HG02973 (cell line): Measurements from ENCODE around the gene SLC25A40.
"Not testable (repeated sequence)": the region's sequence is repeated elsewhere in the genome, so short reads cannot be mapped to it uniquely, and the experiment has no call there.

Experiments used
- ATAC-seq: cut with Tn5 transposase; IDR thresholded peaks from one replicate; pipeline ENCODE4 v1.9.1; 2021; ENCODE audit warnings: moderate library complexity; ENCODE audit not compliant: unreplicated experiment

SLC25A40 gene

DNA sequence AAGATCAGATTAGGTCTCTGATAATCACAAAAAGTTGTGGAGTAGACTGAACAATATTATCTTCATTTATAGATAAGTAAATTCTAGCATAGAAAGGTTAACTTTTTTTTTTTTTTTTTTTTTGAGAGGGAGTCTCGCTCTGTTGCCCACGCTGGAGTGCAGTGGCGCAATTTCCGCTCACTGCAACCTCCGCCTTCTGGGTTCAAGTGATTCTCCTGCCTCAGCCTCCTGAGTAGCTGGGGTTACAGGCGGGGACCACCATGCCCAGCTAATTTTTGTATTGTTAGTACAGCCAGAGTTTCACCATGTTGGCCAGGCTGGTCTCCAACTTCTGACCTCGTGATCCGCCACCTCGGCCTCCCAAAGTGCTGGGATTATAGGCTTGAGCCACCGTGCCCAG is 2.8 kb downstream of the SLC25A40 start:
- ATAC-seq = not testable (repeated sequence)

DNA sequence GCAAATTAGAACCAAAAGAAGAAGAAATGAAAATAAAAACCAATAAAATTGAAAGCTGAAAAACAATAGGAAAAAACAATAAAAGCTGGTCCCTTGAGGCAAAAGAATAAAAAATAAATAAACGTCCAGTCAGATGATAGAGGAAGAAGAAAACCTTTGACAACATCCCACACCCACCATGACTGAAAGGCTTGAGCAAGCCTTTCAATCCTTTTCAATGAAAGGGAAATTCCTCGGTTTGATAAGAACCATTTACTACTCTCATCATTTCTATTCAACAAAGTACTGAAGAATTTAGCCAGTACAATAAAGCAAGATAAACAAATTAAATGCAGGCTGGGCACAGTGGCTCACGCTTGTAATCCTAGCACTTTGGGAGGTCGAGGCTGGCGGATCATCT is 3.8 kb downstream of the SLC25A40 start:
- no peak for ATAC-seq

DNA sequence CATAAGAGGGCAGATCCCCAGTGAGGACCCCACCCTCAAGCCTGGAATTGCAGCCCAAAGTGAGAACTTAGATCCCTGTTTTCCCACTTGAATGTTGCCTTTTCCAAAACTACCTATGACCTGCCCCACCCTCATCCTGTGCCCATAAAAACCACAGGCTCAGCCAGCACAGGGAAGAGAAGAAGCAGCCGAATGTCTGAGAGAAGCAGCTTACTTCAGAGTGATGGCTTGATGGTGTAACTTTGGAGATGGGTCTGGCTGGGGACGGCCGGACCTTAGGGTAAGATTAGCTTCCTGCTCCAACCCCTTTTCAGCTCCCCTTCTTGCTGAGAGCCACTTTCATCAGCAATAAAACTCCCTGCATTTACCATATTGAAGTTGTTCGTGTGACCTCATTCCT is 5.7 kb downstream of the SLC25A40 start:
- ATAC-seq = no peak

DNA sequence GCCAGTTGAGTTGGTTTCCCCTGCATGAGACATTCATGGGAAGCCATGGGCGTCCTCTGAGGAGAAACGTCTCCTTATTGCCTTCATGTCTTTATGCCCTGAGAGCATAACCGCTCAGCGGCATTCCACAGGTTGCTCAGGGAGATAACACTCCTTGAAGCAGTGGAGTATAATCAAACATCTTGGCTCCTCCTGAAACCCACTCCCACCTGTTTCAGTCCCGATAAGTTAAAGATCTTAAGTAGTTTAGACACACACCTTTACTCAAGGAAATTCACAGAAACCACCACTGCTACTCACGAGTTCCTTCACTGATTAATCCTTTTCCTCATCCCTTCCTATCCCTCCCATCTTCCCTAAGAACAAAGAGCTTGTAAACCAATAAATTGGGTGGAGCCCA is 9.6 kb downstream of the SLC25A40 start:
- ATAC-seq = not testable (repeated sequence)

DNA sequence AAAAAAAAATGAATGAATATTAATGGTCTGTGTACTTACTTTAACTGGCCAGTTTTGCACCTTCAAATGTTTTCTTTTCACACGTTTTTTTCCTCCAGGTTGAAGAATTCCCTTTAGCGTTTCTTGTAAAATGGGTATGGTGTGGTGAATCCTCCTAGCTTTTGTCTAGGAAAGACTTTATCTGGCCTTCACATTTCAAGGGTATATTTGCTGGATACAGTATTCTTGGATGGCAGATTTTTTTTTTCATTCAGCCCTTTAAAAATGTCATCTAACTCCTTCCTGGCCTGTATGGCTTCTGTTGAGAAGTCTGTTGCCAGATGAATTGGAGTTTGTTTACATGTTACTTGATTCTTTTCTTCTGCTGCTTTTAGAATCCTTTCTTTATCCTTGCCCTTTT is 10.1 kb downstream of the SLC25A40 start:
- ATAC-seq = no peak

DNA sequence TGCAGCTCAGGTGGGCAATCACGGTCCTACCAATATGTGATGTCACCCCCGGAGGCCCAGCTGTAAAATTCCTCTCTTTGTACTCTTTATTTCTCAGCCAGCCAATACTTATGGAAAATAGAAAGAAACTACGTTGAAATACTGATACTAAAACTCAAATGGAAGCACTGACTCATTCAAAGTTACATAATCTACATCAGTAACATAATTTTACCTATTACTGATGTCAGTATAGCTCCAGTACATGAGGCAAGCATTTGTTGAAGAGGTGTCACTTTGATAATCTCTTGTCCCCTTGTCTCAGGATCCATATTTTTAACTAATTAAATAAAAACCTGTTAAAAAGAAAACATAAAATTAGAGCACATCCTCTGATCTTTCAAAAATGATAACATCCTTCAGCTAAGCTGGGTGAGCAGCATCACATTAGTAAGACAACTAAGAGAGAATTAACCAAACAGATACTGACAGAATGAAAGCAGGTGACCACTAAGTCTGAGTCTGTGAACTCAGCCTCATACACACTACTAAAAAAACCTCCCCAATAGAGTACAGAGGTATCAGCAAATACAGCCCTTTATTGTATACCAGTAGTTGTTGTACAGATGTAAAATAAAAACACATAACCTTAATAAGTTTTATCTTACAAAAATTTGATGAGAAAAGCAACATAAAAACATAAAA is 17.6 kb downstream of the SLC25A40 start:
- ATAC-seq = no peak

DNA sequence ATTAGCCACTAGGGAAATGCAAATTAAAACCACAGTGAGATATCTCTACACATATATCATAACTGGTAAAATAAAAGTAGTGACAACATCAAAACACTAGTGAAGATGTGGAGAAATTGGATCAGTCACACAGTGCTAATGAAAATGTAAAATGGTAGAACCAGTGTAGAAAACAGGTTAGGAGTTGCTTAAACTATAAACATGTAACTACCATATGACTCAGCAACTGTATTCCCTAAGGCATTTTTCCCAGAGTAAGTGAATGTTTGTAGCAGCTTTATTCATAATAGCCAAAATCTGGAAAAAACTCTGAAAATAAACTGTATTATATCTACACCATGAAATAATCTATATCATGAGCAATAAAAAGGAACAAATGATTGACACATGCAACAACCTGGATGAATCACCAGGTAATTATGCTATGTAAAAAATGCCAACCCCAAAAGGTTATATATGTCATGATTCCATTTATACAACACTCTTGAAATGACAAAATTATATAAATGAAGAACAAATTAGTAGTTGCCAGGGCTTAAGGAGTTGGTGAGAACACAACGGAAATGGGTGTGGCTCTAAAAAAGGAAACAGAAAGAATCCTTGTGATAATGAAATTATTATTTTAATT is 22.8 kb downstream of the SLC25A40 start:
- ATAC-seq = no peak

DNA sequence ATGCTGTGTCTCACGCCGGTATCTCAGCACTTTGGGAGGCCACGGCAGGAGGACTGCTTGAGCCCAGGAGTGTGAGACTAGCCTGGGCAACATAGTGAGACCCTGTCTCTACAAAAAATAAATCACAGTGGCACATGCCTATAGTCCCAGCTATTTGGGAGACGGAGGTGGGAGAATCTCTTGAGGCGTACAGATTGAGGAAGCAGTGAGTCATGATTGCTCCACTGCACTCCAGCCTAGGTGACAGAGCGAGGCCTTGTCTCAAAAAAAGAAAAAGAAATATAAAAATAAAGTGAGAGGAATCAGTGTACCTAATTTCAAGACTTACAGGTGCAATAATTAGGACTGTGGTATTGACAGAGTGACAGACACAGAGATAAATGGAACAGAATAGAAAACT is 23.9 kb downstream of the SLC25A40 start:
- ATAC-seq = no peak

DNA sequence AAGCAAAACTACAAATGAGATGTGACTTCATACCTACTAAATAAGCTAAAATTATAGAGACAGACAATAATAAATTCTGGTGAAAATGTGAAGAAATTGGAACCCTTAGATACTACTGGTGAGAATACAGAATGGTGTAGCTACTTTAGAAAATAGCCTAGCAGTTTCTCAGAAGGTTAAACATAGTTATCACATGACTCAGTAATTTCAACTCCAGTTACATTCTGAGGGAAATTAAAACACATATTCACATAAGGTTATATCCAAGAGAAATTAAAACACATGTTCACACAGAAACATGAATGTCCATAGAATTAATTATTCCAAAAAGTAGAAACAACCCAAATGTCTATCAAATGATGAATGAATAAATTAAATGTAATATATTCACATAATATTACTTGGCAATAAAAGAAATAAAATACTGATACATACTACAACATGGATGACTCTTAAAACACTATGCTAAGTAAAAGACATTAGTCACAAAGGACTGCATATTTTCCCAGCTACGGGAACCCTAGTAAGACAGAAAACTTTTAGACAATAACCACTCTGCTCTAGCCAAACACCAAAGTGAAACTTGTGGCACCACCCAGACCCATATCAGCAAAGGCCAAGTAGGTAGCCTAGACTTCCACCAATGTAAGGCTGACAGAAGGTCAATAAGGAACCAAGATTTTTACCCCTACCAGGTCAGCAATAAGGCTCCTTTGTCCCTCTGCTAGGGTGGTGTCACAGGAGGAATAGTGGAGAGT is 25.1 kb downstream of the SLC25A40 start:
- ATAC-seq = no peak

DNA sequence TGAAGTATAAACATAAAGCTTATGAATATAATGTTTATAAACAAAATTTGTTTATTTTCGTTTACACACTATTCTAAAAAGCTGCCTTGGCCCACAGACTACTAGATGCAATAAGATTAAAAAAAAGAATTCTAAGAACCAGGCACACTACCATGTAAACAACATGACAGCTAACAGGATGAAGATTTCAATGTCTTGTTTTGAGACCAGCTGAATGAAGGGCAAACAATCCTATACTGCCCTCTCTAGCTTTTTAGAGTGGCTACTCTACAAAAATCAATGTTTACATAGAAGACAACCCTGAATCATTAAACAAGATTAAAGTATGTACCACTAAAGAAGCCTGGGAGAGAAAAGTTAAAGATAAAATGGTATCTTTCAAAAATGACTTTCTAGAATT is 38.6 kb downstream of the SLC25A40 start:
- no peak for ATAC-seq

DNA sequence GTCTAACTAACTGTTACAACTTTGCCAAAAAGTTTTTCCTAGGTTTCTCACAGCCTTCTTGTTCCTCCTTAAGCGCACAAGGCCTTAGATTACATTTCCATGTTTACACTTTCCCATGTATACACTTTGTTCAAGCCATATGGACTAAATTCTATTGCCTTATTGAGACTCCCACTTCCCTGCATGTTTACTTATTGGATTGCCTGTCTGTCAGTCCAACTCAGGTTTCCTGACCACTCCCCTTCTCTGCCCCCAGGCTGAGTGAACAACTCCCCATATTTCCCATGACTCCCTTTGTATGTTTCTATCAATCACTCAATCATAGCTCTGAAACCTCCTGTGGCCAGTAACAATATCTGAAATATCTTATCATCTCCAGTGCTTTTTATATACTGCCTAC is 43.0 kb downstream of the SLC25A40 start:
- ATAC-seq = no peak

DNA sequence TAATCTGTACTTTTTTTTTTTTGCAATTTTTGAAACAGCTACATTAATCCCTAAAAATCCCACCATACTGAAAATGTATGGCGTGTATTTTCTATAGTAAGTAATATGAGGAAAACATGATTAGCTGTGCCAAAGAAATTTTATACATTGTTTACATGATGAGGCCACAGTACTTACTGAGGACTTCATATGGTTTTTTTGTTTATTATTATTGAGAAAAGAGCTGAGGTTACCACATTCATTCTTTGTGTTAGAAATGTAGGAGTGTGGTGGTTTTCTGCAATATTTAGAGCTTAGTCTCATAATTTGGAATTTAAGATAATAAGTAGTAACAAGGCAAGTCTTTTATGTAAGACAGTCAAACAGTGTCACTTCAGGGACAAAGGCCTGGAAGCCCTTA is 45.1 kb downstream of the SLC25A40 start:
- no peak for ATAC-seq

DNA sequence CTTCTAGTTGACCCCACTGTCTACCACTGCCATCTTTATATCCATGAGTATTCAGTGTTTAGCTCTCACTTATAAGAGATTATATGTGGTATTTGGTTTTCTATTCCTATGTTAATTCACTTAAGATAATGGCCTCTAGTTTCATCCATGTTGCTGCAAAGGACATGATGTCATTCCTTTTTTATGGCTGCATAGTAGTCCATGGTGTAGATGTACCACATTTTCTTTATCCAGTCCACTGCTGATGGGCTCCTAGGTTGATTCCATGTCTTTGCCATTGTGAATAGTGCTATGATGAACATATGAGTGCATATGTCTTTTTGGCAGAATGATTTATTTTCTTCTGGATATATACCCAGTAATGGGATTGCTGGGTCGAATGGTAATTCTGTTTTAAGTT is 47.8 kb downstream of the SLC25A40 start:
- not testable (repeated sequence) for ATAC-seq

DNA sequence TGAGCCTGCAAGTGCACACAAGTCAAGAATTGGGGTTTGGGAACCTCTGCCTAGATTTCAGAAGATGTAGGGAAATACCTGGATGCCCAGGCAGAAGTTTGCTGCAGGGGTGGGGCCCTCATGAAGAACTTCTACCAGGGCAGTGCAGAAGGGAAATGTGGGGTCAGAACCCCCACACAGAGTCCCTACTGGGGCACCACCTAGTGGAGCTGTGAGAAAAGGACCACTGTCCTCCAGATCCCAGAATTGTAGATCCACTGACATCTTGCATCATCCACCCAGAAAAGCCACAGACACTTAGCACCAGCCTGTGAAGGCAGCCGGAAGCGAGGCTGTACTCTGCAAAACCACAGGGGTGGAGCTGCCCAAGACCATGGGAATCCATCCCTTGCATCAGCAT is 50.8 kb downstream of the SLC25A40 start:
- ATAC-seq = not testable (repeated sequence)

DNA sequence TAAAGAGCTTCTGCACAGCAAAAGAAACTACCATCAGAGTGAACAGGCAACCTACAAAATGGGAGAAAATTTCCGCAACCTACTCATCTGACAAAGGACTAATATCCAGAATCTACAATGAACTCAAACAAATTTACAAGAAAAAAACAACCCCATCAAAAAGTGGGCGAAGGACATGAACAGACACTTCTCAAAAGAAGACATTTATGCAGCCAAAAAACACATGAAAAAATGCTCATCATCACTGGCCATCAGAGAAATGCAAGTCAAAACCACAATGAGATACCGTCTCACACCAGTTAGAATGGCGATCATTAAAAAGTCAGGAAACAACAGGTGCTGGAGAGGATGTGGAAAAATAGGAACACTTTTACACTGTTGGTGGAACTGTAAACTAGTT is 54.1 kb downstream of the SLC25A40 start:
- not testable (repeated sequence) for ATAC-seq

DNA sequence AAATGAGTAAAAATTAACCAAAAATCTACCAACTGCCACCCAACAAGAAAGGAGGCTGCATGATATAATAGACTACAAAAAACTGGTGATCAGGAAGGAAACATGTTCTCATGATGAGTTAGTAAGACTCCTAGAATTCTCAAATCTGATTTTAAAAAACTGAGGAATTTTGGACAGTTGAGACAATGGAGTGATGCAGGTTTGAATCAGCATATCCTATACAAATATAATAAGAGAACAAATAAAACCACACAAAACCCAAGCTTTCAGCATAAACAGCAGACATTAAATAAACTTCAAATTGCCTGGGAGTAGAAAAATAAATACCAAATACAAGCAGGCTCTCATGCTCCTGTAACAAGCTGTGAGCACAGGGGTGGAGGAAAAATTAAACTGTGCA is 57.8 kb downstream of the SLC25A40 start:
- ATAC-seq = no peak

DNA sequence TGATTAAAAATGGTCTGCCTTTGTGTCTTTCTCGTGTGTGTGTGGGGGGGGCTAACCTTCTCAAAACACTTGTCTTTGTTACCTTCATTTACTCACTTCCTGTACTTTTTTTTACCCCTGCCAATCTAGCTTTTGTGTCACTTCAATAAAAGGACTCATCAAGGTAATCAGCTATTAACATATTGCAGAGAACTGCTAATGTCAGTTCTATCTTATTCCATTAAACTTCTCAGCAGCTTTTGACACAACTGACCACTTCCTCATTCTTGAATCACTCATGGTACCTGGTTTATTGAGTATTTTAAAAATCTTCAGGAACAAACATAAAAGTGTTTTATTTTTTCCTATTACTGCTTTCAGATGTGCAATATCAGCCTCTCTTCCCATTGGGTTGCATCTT is 59.8 kb downstream of the SLC25A40 start:
- no peak for ATAC-seq

DNA sequence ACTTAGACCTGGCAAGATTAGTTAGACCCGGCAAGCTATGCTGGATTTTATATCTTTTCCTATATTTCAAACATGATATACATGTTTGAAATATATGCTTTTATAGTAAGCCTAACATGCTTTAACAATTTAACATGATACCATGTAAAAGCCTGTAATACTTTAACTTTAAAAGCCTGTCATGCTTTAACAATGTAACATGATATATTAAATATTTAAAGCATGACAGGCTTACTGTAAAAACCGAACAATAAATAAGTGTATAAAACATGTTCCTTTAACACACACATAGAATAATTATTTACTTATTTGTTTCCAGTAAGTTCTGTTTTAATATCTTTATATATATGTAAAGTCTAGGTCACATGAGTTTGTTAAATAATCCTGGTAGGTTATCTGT is 65.4 kb downstream of the SLC25A40 start:
- no peak for ATAC-seq

DNA sequence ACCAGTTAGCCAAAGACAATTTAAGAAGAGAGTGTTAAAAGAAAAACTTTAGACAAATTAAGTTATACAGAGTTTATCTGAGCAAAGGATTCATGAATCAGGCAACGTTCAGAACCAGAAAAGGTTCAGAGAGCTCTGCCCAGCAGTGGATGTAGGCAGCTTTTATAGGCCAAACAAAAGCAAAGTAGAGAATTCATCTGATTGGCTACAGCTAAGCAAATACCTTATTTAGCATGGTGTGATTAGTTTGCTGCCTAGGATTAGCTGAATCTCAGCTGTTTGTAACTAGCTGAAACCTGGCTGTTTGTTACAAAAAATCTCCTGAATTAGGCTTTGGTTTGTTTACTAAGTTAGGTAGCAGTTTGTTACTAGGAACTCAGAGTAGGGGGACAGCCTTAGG is 66.0 kb downstream of the SLC25A40 start:
- ATAC-seq = no peak

DNA sequence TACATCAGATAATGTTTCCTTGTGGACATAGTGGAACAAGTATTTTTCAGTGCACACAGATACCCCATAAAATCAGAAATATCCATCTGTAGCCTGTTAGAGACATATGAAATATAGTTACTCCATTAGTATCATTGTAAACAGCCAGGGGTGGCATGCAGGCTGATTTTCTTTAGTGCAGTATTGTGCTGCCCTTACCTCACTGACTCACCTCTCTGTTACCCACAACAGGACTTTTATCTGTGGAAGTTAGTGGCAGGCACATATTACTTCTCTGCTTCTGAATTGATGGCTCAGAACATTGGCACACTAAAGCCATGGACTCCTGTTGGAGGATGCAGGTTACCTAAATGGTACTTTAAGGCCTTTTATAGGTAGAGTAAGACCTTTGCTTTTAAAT is 70.0 kb downstream of the SLC25A40 start:
- no peak for ATAC-seq

DNA sequence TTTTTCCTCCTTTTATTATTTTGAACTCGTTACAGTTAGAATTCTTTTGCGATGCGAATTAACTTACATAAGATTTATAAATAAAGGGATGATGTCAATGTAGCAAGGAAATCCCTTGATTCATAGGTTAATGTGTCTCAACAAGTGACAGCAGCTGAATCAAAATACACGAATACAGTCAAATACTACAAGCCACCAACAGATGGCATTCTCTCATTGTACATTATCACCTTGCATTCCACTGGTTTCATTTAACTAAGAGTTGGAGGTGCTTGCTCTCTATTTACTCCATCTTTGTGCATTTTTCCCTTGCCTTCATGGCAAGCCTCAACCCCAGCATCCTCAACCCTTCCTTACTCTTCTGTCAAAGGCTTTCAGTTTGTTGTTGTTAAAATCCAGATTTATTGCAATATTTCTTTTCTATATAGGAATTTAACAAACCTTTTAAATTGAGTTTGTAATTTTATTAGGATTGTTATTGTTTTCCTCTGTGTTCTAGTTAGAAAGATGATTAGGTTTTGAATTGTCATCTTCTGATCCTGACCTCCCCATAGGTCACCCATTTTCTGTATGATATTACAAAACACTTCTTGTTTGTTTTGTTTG is 78.3 kb downstream of the SLC25A40 start:
- peak; percentile 94 for ATAC-seq

DNA sequence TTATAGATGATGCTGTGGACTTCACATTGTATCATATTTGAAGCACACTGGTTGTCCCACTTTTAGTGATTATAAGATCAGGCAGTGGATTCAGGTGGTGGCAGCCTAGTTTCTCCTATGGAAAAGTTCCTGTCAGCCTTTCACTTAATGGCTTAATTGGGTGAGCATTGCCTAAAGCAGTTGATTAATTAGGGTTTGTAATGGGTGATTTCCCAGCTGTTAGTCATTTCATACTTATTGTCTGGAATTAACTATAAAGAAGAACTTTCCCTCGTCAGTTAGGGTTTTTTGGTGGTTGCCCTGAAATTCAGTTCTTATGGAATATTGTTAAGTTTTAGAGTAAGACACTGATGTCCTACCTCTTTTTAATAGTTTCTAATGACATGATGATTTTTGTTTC is 78.8 kb downstream of the SLC25A40 start:
- ATAC-seq = no peak
